ENCODE results near the gene CCDC14.
"Not testable (repeated sequence)": the region's sequence is repeated elsewhere in the genome, so short reads cannot be mapped to it uniquely, and the experiment has no call there.

CCDC14 gene

GRCh38 chr3:123909785-123910184 lies 51.2 kb downstream of the CCDC14 start:
- H3K27me3 Mint-ChIP-seq, result peaks cover 2% of the 10 kb centered on the region
- no peaks in the 10 kb centered on the region for H3K4me1 Mint-ChIP-seq
- H3K9me3 Mint-ChIP-seq, result no peaks in the 10 kb centered on the region
- no peak overlapping the region for H3K27ac Mint-ChIP-seq
- no peaks in the 10 kb centered on the region for H3K36me3 Mint-ChIP-seq
- no peak overlapping the region for H3K4me3 Mint-ChIP-seq
- no peak for ATAC-seq (ENCODE audit: low read depth)
- no peak for DNase-seq (ENCODE audit: low spot score in 2 of 2)

DNA sequence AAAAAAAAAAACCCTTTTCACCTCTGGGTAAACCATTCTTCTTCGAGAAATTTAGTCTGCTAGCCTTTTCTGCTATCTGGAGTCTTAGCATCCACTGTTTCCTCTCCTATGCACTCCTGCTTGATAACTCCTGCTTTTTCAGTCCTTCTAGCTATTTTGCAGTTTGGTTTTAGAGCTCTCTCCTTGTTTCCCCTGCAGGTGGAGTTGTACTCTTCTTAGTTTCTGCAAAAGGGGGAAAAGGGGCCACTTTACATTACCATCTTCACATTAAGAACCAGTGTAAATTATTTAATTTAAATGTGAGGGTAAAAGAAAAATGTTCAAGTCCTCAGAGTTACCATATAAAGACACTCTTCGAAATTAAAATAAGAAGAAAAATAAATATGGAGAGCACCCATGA lies 53.3 kb downstream of the CCDC14 start:
- DNase-seq (ENCODE audit: low spot score in 2 of 2), result no peak
- peaks cover 4% of the 10 kb centered on the region for H3K27me3 Mint-ChIP-seq
- no peak for ATAC-seq (ENCODE audit: low read depth)
- no peaks in the 10 kb centered on the region for H3K36me3 Mint-ChIP-seq
- H3K9me3 Mint-ChIP-seq, result no peaks in the 10 kb centered on the region
- H3K4me1 Mint-ChIP-seq, result no peaks in the 10 kb centered on the region
- no peak overlapping the region for H3K27ac Mint-ChIP-seq
- no peak overlapping the region for H3K4me3 Mint-ChIP-seq

GRCh38 chr3:123899300-123899865 lies 61.6 kb downstream of the CCDC14 start:
- no peak for ATAC-seq (ENCODE audit: low read depth)
- Mint-ChIP-seq H3K9me3 (no peaks in the 10 kb centered on the region), H3K36me3 (no peaks in the 10 kb centered on the region), H3K27ac (no peak overlapping the region), H3K27me3 (peaks cover 8% of the 10 kb centered on the region), H3K4me3 (no peak overlapping the region), H3K4me1 (no peaks in the 10 kb centered on the region)
- DNase-seq (ENCODE audit: low spot score in 2 of 2), result no peak

DNA sequence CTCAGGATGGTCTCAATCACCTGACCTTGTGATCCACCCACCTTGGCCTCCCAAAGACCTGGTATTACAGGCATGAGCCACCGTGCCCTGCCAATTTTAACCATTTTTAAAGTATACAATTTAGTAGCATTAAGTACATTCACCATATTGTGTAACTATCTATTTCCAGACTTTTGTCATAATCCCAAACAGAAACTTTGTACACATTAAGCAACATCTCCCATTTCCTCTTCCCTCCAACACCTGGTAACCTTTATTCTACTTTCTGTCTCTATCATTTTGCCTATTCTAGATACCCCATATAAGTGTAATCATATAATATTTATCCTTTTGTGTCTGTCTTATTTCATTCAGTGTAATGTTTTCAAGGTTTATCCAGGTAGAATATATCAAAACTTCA lies 68.0 kb downstream of the CCDC14 start:
- no peak for ATAC-seq (ENCODE audit: low read depth)
- Mint-ChIP-seq H3K27ac (no peak overlapping the region), H3K9me3 (peaks cover 7% of the 10 kb centered on the region), H3K36me3 (peaks cover 7% of the 10 kb centered on the region), H3K27me3 (peaks cover 8% of the 10 kb centered on the region), H3K4me1 (no peaks in the 10 kb centered on the region), H3K4me3 (no peak overlapping the region)
- no peak for DNase-seq (ENCODE audit: low spot score in 2 of 2)

DNA sequence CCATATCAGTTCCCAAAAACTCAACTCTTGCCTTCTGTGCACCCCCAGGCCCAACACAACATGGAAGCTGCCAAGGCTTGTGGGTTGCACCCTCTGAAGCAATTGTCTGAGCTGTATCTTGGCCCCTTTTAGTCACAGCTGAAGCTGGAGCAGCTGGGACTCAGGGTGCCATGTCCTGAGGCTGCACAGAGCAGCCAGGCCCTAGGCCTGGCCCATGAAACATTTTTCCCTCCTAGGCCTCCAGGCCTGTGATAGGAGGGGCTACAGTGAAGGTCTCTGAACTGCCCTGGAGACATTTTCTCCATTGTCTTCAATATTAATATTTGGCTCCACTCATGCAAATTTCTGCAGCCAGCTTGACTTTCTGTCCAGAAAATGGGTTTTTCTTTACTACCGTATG lies 68.8 kb downstream of the CCDC14 start:
- no peak for ATAC-seq (ENCODE audit: low read depth)
- peaks cover 7% of the 10 kb centered on the region for H3K36me3 Mint-ChIP-seq
- no peak overlapping the region for H3K4me3 Mint-ChIP-seq
- no peak for DNase-seq (ENCODE audit: low spot score in 2 of 2)
- no peak overlapping the region for H3K27ac Mint-ChIP-seq
- peaks cover 7% of the 10 kb centered on the region for H3K9me3 Mint-ChIP-seq
- H3K4me1 Mint-ChIP-seq, result no peaks in the 10 kb centered on the region
- H3K27me3 Mint-ChIP-seq, result peaks cover 8% of the 10 kb centered on the region

- not testable (repeated sequence) for ATAC-seq (ENCODE audit: low read depth); H3K4me3 Mint-ChIP-seq; H3K27me3 Mint-ChIP-seq; H3K9me3 Mint-ChIP-seq; DNase-seq (ENCODE audit: low spot score in 2 of 2); H3K27ac Mint-ChIP-seq; H3K36me3 Mint-ChIP-seq; H3K4me1 Mint-ChIP-seq
These were observed 70.0 kb downstream of the CCDC14 start for GRCh38 chr3:123890991-123891390.

DNA sequence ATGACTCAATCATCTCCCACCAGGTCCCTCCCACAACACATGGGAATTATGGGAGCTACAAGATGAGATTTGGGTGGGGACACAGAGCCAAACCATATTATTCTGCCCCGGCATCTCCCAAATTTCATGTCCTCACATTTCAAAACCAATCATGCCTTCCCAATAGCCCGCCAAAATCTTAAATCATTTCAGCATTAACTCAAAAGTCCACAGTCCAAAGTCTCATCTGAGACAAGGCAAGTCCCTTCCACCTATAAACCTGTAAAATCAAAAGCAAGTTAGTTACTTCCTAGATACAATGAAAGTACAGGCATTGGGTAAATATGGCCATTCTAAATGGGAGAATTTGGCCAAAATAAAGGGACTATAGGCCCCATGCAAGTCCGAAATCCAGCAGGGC lies 70.9 kb downstream of the CCDC14 start:
- not testable (repeated sequence) for H3K27ac Mint-ChIP-seq; H3K9me3 Mint-ChIP-seq; ATAC-seq (ENCODE audit: low read depth); H3K4me1 Mint-ChIP-seq; H3K4me3 Mint-ChIP-seq; H3K36me3 Mint-ChIP-seq; DNase-seq (ENCODE audit: low spot score in 2 of 2)
- H3K27me3 Mint-ChIP-seq, result peaks cover 11% of the 10 kb centered on the region

- DNase-seq (ENCODE audit: low spot score in 2 of 2) (no peak), ATAC-seq (ENCODE audit: low read depth) (no peak)
- Mint-ChIP-seq H3K36me3 (no peaks in the 10 kb centered on the region), H3K27ac (no peak overlapping the region), H3K9me3 (no peaks in the 10 kb centered on the region), H3K4me3 (no peak overlapping the region), H3K4me1 (peaks cover 10% of the 10 kb centered on the region), H3K27me3 (peaks cover 17% of the 10 kb centered on the region)
These were observed 76.0 kb downstream of the CCDC14 start for GRCh38 chr3:123884993-123885392.

DNA sequence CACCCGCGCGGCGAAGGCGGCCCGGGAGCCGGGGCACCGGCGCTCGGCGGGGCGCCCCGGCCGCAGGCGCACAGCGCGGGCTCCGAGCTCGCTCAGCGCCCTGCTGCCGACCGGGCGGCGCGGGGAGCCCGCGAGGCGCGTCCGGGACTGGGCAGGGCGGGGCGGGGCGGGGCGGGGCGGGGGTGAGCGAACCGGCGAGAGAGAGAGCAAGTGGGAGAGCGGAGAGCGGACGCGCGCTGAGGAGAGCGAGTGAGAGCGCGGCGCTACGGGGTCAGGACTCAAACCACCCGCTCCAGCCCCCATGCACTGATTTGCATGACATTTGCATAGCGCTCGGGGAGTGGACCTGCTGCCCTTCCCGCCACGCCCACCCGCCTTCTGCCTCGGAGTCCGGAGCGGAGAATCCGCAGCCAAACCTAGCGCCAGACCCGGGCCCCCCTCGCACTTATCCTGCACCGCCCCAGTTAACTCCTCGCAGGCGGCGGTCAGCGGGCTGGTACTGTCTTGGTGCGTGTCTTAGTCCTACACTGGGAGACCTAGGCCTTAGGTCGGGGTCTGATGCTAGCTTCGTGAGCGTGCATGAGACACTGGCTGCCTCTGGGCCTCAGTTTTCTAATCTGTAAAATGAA lies 76.7 kb downstream of the CCDC14 start, which contains the start of gene MYLK:
MYLK (minus strand) TSS at position 130 of the 629 bp plus-strand sequence. CDS start 90,491 bp downstream, outside the sequence.
- Mint-ChIP-seq H3K4me1 (peaks cover 10% of the 10 kb centered on the region), H3K4me3 (peak within 1 kb of the TSS; percentile 73), H3K36me3 (no peaks in the 10 kb centered on the region), H3K27me3 (peaks cover 17% of the 10 kb centered on the region), H3K9me3 (no peaks in the 10 kb centered on the region), H3K27ac (no peak within 1 kb of the TSS)
- DNase-seq (ENCODE audit: low spot score in 2 of 2), result no peak
- ATAC-seq (ENCODE audit: low read depth), result peak; percentile 56

DNA sequence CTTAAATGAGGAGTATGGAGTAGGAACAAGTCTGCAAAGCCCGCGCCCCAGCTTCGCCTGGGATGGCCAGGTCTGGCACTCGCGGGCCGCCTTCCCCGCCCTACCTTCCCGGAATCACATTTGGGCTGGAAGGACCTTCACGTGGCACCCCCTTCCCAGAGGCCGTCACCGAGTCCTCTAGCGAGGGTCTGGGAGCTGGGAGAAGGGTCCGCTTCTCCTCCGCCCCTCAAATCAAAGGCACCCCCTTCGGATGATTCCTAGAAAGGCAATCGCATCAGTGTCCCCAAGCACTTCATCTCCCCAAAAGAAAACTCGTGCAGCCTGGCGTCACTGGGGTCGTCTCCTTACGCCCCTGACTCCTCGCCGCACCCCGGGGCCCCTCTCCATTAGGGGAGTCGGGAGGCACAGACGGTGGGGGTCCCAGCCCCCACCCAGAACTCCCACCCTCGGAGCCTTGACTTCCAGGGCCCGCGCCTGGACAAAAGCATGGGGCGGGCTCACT lies 77.3 kb downstream of the CCDC14 start:
- H3K27ac Mint-ChIP-seq, result no peak overlapping the region
- H3K4me1 Mint-ChIP-seq, result peaks cover 10% of the 10 kb centered on the region
- peak overlapping the region; percentile 34 for H3K4me3 Mint-ChIP-seq
- no peaks in the 10 kb centered on the region for H3K9me3 Mint-ChIP-seq
- ATAC-seq (ENCODE audit: low read depth), result no peak
- H3K27me3 Mint-ChIP-seq, result peaks cover 16% of the 10 kb centered on the region
- no peaks in the 10 kb centered on the region for H3K36me3 Mint-ChIP-seq
- DNase-seq (ENCODE audit: low spot score in 2 of 2), result no peak

GRCh38 chr3:123883111-123883510 lies 77.9 kb downstream of the CCDC14 start:
- DNase-seq (ENCODE audit: low spot score in 2 of 2) (no peak), ATAC-seq (ENCODE audit: low read depth) (no peak)
- Mint-ChIP-seq H3K36me3 (no peaks in the 10 kb centered on the region), H3K4me1 (peaks cover 10% of the 10 kb centered on the region), H3K27ac (no peak overlapping the region), H3K27me3 (peaks cover 16% of the 10 kb centered on the region), H3K9me3 (no peaks in the 10 kb centered on the region), H3K4me3 (peak overlapping the region; percentile 34)

DNA sequence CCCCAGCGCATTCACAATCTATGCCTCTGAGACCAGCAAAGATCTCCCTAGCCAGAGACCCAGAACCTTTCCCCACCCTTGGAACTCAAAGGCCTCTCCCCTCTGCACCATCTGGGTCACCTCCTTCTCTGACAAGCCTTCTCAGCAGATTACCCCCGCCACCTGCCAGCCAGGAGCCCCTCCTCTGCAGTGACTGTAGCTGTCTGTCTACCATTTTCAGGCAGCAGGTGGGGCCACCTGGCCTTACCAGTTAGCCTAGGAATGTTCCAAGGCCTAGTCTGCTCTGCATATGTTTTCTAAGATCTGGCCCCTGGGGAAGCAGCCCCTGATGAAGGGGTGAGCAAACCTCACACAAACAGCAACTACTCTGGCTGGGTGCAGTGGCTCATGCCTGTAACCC lies 79.3 kb downstream of the CCDC14 start:
- H3K36me3 Mint-ChIP-seq, result no peaks in the 10 kb centered on the region
- peaks cover 16% of the 10 kb centered on the region for H3K27me3 Mint-ChIP-seq
- DNase-seq (ENCODE audit: low spot score in 2 of 2) (no peak), ATAC-seq (ENCODE audit: low read depth) (no peak)
- peaks cover 10% of the 10 kb centered on the region for H3K4me1 Mint-ChIP-seq
- no peak overlapping the region for H3K27ac Mint-ChIP-seq
- H3K4me3 Mint-ChIP-seq, result no peak overlapping the region
- no peaks in the 10 kb centered on the region for H3K9me3 Mint-ChIP-seq

GRCh38 chr3:123880998-123881561 lies 79.9 kb downstream of the CCDC14 start:
- H3K9me3 Mint-ChIP-seq, result no peaks in the 10 kb centered on the region
- peaks cover 13% of the 10 kb centered on the region for H3K27me3 Mint-ChIP-seq
- no peak overlapping the region for H3K4me3 Mint-ChIP-seq
- no peak for ATAC-seq (ENCODE audit: low read depth)
- H3K27ac Mint-ChIP-seq, result no peak overlapping the region
- DNase-seq (ENCODE audit: low spot score in 2 of 2), result no peak
- H3K36me3 Mint-ChIP-seq, result no peaks in the 10 kb centered on the region
- H3K4me1 Mint-ChIP-seq, result peaks cover 10% of the 10 kb centered on the region

DNA sequence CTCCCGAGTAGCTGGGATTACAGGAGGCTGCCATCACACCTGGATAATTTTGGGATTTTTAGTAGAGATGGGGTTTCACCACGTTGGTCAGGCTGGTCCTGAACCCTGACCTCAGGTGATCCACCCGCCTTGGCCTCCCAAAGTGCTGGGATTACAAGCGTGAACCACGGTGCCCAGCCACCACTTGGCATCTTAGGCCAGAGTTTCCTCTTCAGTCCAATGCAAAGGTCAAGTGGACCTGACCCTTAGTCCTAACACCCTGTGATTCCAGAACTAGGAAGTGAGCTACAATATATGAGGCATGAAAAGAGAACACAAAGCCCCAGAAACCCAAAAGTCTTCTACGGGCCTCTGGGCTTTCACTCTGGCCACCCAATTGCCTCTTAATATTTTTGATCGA lies 82.2 kb downstream of the CCDC14 start:
- DNase-seq (ENCODE audit: low spot score in 2 of 2) (no peak), ATAC-seq (ENCODE audit: low read depth) (no peak)
- Mint-ChIP-seq H3K4me3 (no peak overlapping the region), H3K27me3 (peaks cover 10% of the 10 kb centered on the region), H3K9me3 (no peaks in the 10 kb centered on the region), H3K27ac (no peak overlapping the region), H3K4me1 (peaks cover 7% of the 10 kb centered on the region), H3K36me3 (no peaks in the 10 kb centered on the region)

Measured in memory B cell (primary cell).